ENCODE measurements around the gene ETV3L. TPM values are rescaled to one million over a fixed set of nuclear protein-coding genes. Genes with fewer than 3 reads are reported as not detected.

The ETV3L gene
- not detected for total RNA-seq

DNA sequence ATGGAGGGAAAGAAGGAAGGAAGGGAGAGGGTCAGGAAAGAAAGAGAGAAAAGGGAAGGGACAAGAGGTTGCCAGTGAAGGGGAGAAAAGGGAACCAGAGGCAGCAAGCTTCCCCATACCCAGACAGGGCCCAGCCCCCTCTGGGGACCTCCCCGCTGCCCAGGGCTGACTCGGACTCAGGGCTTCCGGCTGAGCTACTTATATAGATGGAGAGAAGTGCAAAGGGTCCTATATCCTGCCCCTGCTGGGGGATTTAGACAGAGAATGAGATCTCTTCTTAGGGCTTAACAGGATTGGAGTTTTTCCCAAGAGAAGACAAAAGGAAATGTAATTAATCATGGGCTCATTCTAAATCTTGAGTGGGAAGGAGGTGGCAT, at the start of gene ETV3L:
ETV3L (minus strand) TSS at position 176 of the 377 bp plus-strand sequence. CDS start 285 bp downstream, outside the sequence.
- H3K4me1 Mint-ChIP-seq: peaks cover 2% of the 10 kb centered on the region
- H3K36me3 Mint-ChIP-seq: no peaks in the 10 kb centered on the region
- H3K9me3 Mint-ChIP-seq: no peaks in the 10 kb centered on the region
- H3K27ac Mint-ChIP-seq: no peak within 1 kb of the TSS
- DNase-seq: no peak
- no peaks in the 10 kb centered on the region for H3K27me3 Mint-ChIP-seq
- H3K4me3 Mint-ChIP-seq: no peak within 1 kb of the TSS

GRCh38 chr1:157147906-157148700, 48.5 kb upstream of the ETV3L start:
- Mint-ChIP-seq H3K27ac (no peak overlapping the region), H3K4me3 (no peak overlapping the region), H3K27me3 (no peaks in the 10 kb centered on the region), H3K9me3 (no peaks in the 10 kb centered on the region), H3K36me3 (no peaks in the 10 kb centered on the region), H3K4me1 (peaks cover 8% of the 10 kb centered on the region)
- no peak for DNase-seq

GRCh38 chr1:157147037-157147436, 47.4 kb upstream of the ETV3L start:
- no peak overlapping the region for H3K27ac Mint-ChIP-seq
- H3K9me3 Mint-ChIP-seq: no peaks in the 10 kb centered on the region
- no peaks in the 10 kb centered on the region for H3K36me3 Mint-ChIP-seq
- peaks cover 15% of the 10 kb centered on the region for H3K4me1 Mint-ChIP-seq
- no peaks in the 10 kb centered on the region for H3K27me3 Mint-ChIP-seq
- H3K4me3 Mint-ChIP-seq: no peak overlapping the region
- DNase-seq: no peak

- H3K4me3 Mint-ChIP-seq: no peak overlapping the region
- no peak for DNase-seq
- H3K36me3 Mint-ChIP-seq: no peaks in the 10 kb centered on the region
- peaks cover 16% of the 10 kb centered on the region for H3K4me1 Mint-ChIP-seq
- H3K27me3 Mint-ChIP-seq: no peaks in the 10 kb centered on the region
- no peak overlapping the region for H3K27ac Mint-ChIP-seq
- H3K9me3 Mint-ChIP-seq: no peaks in the 10 kb centered on the region
These were observed 46.6 kb upstream of the ETV3L start for GRCh38 chr1:157146244-157146643.

GRCh38 chr1:157145076-157145475, 45.5 kb upstream of the ETV3L start:
- no peaks in the 10 kb centered on the region for H3K9me3 Mint-ChIP-seq
- H3K27ac Mint-ChIP-seq: no peak overlapping the region
- H3K27me3 Mint-ChIP-seq: no peaks in the 10 kb centered on the region
- H3K4me3 Mint-ChIP-seq: no peak overlapping the region
- no peak for DNase-seq
- no peaks in the 10 kb centered on the region for H3K36me3 Mint-ChIP-seq
- peaks cover 22% of the 10 kb centered on the region for H3K4me1 Mint-ChIP-seq

DNA sequence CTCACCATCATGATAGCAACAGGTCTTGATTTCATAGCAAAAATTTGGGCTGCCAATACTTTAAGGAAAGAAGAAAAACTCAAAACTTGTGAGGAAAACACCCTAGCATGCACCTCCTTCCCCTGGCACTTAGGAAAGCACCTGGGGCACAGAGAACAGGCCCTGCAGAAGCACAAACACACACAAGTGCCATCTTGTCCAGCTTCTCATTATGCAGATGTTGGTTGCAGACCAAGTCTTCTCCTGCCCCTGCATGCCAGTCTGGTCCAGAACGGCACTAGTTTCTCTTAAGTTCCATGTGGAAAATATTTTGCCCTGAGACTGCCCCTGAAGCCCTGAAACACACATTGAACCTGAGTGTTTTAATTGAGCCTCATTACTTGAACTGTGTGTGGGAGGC, 44.9 kb upstream of the ETV3L start:
- H3K4me1 Mint-ChIP-seq: peaks cover 27% of the 10 kb centered on the region
- H3K27ac Mint-ChIP-seq: no peak overlapping the region
- H3K9me3 Mint-ChIP-seq: no peaks in the 10 kb centered on the region
- no peak for DNase-seq
- no peaks in the 10 kb centered on the region for H3K36me3 Mint-ChIP-seq
- H3K27me3 Mint-ChIP-seq: no peaks in the 10 kb centered on the region
- no peak overlapping the region for H3K4me3 Mint-ChIP-seq

DNA sequence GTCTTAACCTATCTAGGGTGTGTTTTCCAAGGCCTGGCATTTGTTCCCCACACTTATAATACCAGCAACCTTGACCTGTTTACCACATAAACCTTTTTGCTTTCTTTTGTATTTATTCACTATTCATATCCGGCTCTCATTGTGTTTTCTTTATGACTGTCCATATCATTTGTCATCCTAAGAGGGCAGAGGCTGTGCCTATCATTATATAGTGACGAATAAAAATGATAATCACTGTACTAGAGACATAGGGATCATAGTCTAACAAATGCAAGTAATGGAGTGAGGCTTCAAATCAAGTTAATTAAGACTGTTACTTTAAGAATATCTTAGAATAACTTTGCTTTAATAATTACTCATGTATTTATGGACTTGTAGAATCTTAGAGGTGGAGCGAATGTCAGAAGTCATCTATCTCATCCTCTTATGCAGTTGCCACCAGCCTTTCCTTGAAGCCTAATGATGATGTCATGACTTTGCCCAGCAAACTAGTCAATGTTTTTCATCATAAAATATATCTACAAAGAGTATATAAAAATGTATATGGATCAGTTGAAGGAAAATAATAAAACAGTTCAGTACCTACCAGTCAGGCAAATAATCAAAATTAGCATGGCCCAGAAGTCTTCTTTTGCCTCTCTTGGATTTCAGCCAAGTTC, 43.3 kb upstream of the ETV3L start:
- peaks cover 35% of the 10 kb centered on the region for H3K4me1 Mint-ChIP-seq
- no peaks in the 10 kb centered on the region for H3K9me3 Mint-ChIP-seq
- H3K36me3 Mint-ChIP-seq: no peaks in the 10 kb centered on the region
- no peaks in the 10 kb centered on the region for H3K27me3 Mint-ChIP-seq
- no peak overlapping the region for H3K4me3 Mint-ChIP-seq
- no peak for DNase-seq
- H3K27ac Mint-ChIP-seq: no peak overlapping the region

DNA sequence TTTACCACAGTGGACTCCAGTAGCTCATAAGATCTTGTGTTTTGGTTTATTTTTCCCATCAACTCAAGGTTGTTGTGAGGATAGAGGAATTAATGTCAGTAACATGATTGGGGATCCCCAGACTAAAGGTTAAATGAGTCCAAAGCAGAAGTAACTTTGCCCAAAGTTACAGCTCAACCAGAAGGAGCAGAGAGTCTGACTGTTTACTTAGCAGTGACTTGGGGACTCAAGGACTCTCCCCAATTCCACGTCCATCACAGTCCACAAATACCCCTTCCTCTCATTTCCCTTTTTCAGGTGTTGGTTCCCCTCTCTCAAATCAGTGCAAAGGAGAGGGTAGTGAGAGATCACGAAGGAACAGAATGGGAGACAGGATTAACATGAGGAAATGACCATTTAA, 42.6 kb upstream of the ETV3L start:
- Mint-ChIP-seq H3K9me3 (no peaks in the 10 kb centered on the region), H3K36me3 (peaks cover 3% of the 10 kb centered on the region), H3K4me3 (no peak overlapping the region), H3K4me1 (peaks cover 39% of the 10 kb centered on the region), H3K27me3 (no peaks in the 10 kb centered on the region), H3K27ac (no peak overlapping the region)
- DNase-seq: no peak

DNA sequence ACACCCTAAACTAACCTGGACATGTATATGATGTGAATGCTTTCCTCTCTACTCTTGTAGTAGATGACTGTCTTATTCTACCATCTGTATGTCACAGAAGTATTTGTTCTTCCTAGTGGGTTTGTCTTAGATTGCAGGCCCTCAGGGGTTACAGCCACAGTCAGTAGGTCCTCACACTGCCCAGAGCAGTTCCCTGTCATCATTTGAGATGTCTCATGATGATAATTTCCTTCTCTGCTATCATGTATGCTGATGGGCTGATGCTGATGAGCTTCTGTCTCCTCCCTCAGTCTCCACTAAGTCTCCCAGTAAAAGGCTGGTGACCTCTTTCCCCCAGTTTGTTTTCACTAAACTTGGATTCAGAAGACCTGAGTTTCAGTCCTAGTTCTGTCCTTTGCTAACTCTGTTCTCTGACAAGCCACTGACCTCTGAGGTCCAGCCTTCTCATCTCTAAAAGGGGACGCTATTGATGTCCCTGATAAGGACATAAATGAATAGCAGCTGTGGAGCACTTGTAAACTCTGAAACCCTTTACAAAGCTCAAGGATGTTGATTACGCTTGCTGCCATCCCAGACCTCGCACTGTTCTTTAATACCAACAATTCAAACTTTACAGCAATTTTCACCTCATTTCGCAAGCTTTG, 41.7 kb upstream of the ETV3L start:
- no peak for DNase-seq

GRCh38 chr1:157140063-157140588, 40.5 kb upstream of the ETV3L start:
- no peaks in the 10 kb centered on the region for H3K9me3 Mint-ChIP-seq
- no peak overlapping the region for H3K4me3 Mint-ChIP-seq
- peak overlapping the region; percentile 91 for H3K27ac Mint-ChIP-seq
- H3K36me3 Mint-ChIP-seq: peaks cover 21% of the 10 kb centered on the region
- DNase-seq: no peak
- no peaks in the 10 kb centered on the region for H3K27me3 Mint-ChIP-seq
- H3K4me1 Mint-ChIP-seq: peaks cover 58% of the 10 kb centered on the region

More for the DNA sequence above, 41.7 kb upstream of the ETV3L start:
- H3K36me3 Mint-ChIP-seq: peaks cover 8% of the 10 kb centered on the region
- no peak overlapping the region for H3K4me3 Mint-ChIP-seq
- peaks cover 46% of the 10 kb centered on the region for H3K4me1 Mint-ChIP-seq
- H3K27ac Mint-ChIP-seq: no peak overlapping the region
- H3K27me3 Mint-ChIP-seq: no peaks in the 10 kb centered on the region
- H3K9me3 Mint-ChIP-seq: no peaks in the 10 kb centered on the region

GRCh38 chr1:157139052-157139715, 39.6 kb upstream of the ETV3L start:
- no peak for DNase-seq
- Mint-ChIP-seq H3K36me3 (peaks cover 30% of the 10 kb centered on the region), H3K4me3 (peak overlapping the region; percentile 98), H3K27me3 (no peaks in the 10 kb centered on the region), H3K9me3 (no peaks in the 10 kb centered on the region), H3K4me1 (peaks cover 68% of the 10 kb centered on the region), H3K27ac (peak overlapping the region; percentile 91)

GRCh38 chr1:157138220-157139051, 38.8 kb upstream of the ETV3L start, which contains the start of gene ETV3:
ETV3 (minus strand) TSS chr1:157138395; CDS start chr1:157136352, 2,043 bp downstream.
- Mint-ChIP-seq H3K36me3 (peaks cover 36% of the 10 kb centered on the region), H3K27ac (peak within 1 kb of the TSS; percentile 91), H3K27me3 (no peaks in the 10 kb centered on the region), H3K9me3 (no peaks in the 10 kb centered on the region), H3K4me1 (peaks cover 75% of the 10 kb centered on the region), H3K4me3 (peak within 1 kb of the TSS; percentile 98)
- peak; percentile 87 for DNase-seq

DNA sequence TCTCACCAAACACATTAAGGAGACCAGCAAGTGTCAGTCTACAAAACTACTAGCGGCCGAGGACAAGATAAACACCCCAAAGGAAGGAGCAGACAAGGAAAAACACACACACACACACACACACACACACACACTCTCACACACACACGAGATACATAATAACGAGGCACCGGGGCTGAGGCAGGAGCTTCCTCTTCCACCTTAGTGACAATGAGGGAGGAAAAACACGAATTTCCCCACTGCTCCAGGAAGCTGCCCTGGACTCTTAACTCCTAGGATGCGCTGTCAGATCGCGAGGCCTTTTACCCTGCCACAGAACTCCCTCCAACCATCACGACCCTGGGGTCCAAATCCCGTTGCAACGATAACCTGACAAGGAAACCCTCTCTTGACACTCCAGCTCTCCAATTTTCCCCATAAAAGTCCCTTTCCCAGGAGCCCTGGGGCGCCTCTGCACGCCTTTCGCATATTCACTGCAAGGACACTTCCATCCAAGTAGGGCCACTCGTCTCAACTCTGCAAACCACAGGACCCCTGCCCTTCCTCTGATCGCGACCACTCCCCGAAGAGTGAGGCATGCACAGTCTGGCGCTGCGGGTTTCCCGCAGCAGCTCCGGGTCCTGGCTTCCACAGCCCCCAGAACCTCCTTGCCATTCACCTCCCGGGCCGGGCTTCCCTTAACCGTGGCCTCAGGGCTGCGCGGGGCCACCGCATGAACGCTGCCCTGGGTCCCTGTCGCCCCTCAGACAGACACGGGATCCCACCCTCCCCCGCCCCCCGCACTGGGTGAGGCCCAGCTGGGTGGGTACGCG, 38.0 kb upstream of the ETV3L start:
- DNase-seq: no peak
- Mint-ChIP-seq H3K27ac (peak overlapping the region; percentile 91), H3K36me3 (peaks cover 43% of the 10 kb centered on the region), H3K4me1 (peaks cover 81% of the 10 kb centered on the region), H3K4me3 (peak overlapping the region; percentile 98), H3K9me3 (no peaks in the 10 kb centered on the region), H3K27me3 (no peaks in the 10 kb centered on the region)
